ENCODE results near the gene TECPR1. TPM values are rescaled to one million over a fixed set of nuclear protein-coding genes. Genes with fewer than 3 reads are reported as not detected.

The TECPR1 gene
- polyA plus RNA-seq, 1 experiment = 2.7 TPM

- ChIA-PET CTCF (no interaction called here), POLR2A (no interaction called here)
- Histone ChIP-seq H3K27me3 (ENCODE audit: control insufficient read depth, insufficient read depth, low read length) (no peaks in the 10 kb centered on the region), H3K4me3 (ENCODE audit: low read depth, low read length) (no peak overlapping the region), H3K36me3 (ENCODE audit: control insufficient read depth, insufficient read depth, low read length) (peaks cover 3% of the 10 kb centered on the region)
- DNase-seq (ENCODE audit: low read depth) = no peak
- TF ChIP-seq CTCF (IDR thresholded peaks at IDR 0.05; ENCODE audit: insufficient read depth, low read depth, low read length) = no peak
Observed at GRCh38 chr7:98230746-98231471, 21.1 kb downstream of the TECPR1 start.

- CTCF ChIA-PET = no interaction called here
- no peak for TF ChIP-seq CTCF (IDR thresholded peaks at IDR 0.05; ENCODE audit: insufficient read depth, low read depth, low read length)
- POLR2A ChIA-PET = no interaction called here
- Histone ChIP-seq H3K36me3 (ENCODE audit: control insufficient read depth, insufficient read depth, low read length) (peaks cover 3% of the 10 kb centered on the region), H3K4me3 (ENCODE audit: low read depth, low read length) (no peak overlapping the region), H3K27me3 (ENCODE audit: control insufficient read depth, insufficient read depth, low read length) (no peaks in the 10 kb centered on the region)
- no peak for DNase-seq (ENCODE audit: low read depth)
Observed at GRCh38 chr7:98229991-98230745, 21.9 kb downstream of the TECPR1 start.

GRCh38 chr7:98229441-98229840 is 22.6 kb downstream of the TECPR1 start:
- Histone ChIP-seq H3K36me3 (ENCODE audit: control insufficient read depth, insufficient read depth, low read length) (peaks cover 3% of the 10 kb centered on the region), H3K27me3 (ENCODE audit: control insufficient read depth, insufficient read depth, low read length) (no peaks in the 10 kb centered on the region), H3K4me3 (ENCODE audit: low read depth, low read length) (no peak overlapping the region)
- no peak for DNase-seq (ENCODE audit: low read depth)
- no peak for TF ChIP-seq CTCF (IDR thresholded peaks at IDR 0.05; ENCODE audit: insufficient read depth, low read depth, low read length)
- CTCF ChIA-PET = no interaction called here
- POLR2A ChIA-PET = no interaction called here

GRCh38 chr7:98228801-98229200 is 23.2 kb downstream of the TECPR1 start:
- TF ChIP-seq CTCF (IDR thresholded peaks at IDR 0.05; ENCODE audit: insufficient read depth, low read depth, low read length) = no peak
- Histone ChIP-seq H3K27me3 (ENCODE audit: control insufficient read depth, insufficient read depth, low read length) (no peaks in the 10 kb centered on the region), H3K4me3 (ENCODE audit: low read depth, low read length) (no peak overlapping the region), H3K36me3 (ENCODE audit: control insufficient read depth, insufficient read depth, low read length) (peaks cover 3% of the 10 kb centered on the region)
- CTCF ChIA-PET = no interaction called here
- POLR2A ChIA-PET = no interaction called here
- no peak for DNase-seq (ENCODE audit: low read depth)

GRCh38 chr7:98227939-98228338 is 24.1 kb downstream of the TECPR1 start:
- CTCF ChIA-PET = no interaction called here
- H3K4me3 ChIP-seq (ENCODE audit: low read depth, low read length) = no peak overlapping the region
- no peaks in the 10 kb centered on the region for H3K27me3 ChIP-seq (ENCODE audit: control insufficient read depth, insufficient read depth, low read length)
- no peak for DNase-seq (ENCODE audit: low read depth)
- H3K36me3 ChIP-seq (ENCODE audit: control insufficient read depth, insufficient read depth, low read length) = peaks cover 3% of the 10 kb centered on the region
- no peak for TF ChIP-seq CTCF (IDR thresholded peaks at IDR 0.05; ENCODE audit: insufficient read depth, low read depth, low read length)
- POLR2A ChIA-PET = no interaction called here
